ENCODE data around the gene OTULINL.

Gene OTULINL

DNA sequence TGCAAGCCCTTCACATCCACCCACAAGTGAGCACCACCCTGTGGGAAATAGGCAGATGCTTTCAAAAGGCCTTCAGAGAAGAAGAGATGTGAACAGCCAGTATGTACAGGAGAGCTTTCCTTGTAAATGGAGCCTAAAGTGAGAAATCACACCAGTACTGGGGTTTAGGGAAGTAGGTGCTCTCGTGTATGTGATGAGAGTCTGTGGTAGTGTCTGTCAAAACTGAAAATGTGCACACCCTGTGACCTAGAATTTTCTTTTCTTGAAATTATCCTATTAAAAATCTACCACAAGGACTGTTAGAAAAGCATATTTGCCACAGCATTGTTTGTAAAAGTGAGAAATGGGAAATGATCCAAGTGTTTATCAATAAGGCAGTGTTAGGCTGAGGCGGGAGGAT lies 16.6 kb downstream of the OTULINL start:
- in situ Hi-C loops (cut with HindIII; ENCODE audit: low pct_ligation_motif_present, low sequenced_read_pairs): no loop called here
- no peak for DNase-seq
- H3K27ac ChIP-seq: no peak overlapping the region
- H3K27me3 ChIP-seq (replicated peaks): no peaks in the 10 kb centered on the region
- H3K4me3 ChIP-seq (ENCODE audit: low read depth, low read length): no peak overlapping the region
- no peaks in the 10 kb centered on the region for H3K36me3 ChIP-seq (replicated peaks)
- TF ChIP-seq, protein P1, sequence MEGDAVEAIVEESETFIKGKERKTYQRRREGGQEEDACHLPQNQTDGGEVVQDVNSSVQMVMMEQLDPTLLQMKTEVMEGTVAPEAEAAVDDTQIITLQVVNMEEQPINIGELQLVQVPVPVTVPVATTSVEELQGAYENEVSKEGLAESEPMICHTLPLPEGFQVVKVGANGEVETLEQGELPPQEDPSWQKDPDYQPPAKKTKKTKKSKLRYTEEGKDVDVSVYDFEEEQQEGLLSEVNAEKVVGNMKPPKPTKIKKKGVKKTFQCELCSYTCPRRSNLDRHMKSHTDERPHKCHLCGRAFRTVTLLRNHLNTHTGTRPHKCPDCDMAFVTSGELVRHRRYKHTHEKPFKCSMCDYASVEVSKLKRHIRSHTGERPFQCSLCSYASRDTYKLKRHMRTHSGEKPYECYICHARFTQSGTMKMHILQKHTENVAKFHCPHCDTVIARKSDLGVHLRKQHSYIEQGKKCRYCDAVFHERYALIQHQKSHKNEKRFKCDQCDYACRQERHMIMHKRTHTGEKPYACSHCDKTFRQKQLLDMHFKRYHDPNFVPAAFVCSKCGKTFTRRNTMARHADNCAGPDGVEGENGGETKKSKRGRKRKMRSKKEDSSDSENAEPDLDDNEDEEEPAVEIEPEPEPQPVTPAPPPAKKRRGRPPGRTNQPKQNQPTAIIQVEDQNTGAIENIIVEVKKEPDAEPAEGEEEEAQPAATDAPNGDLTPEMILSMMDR (IDR thresholded peaks at IDR 0.05; ENCODE audit: low read depth, low read length, missing control alignments): no peak

GRCh38 chr5:14599476-14600127 lies 18.0 kb downstream of the OTULINL start:
- Histone ChIP-seq H3K27me3 (replicated peaks) (no peaks in the 10 kb centered on the region), H3K27ac (no peak overlapping the region), H3K36me3 (replicated peaks) (no peaks in the 10 kb centered on the region), H3K4me3 (ENCODE audit: low read depth, low read length) (no peak overlapping the region)
- in situ Hi-C loops (cut with HindIII; ENCODE audit: low pct_ligation_motif_present, low sequenced_read_pairs): no loop called here
- TF ChIP-seq, protein P1 (IDR thresholded peaks at IDR 0.05; ENCODE audit: low read depth, low read length, missing control alignments): no peak
- DNase-seq: no peak

DNA sequence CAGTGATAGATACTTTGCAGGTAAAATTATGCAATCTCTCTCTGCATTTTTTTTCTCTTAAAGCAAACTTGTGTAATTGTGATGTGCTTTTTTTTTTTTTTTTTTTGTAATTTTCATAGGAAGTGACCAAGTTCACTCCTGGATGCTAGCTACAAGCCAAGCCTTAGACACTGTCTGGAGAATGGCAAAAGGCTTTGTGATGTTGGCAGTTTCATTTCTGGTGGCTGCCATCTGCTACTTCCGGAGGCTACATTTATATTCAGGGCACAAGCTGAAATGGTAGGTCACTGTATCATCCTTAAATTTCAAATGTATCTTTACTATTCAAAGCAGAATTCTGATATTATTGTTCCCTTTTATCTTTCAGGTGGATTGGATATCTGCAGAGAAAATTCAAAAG lies 19.3 kb downstream of the OTULINL start:
- Histone ChIP-seq H3K4me3 (ENCODE audit: low read depth, low read length) (no peak overlapping the region), H3K27me3 (replicated peaks) (no peaks in the 10 kb centered on the region), H3K36me3 (replicated peaks) (no peaks in the 10 kb centered on the region), H3K27ac (no peak overlapping the region)
- in situ Hi-C loops (cut with HindIII; ENCODE audit: low pct_ligation_motif_present, low sequenced_read_pairs): no loop called here
- no peak for DNase-seq
- TF ChIP-seq, protein P1 (IDR thresholded peaks at IDR 0.05; ENCODE audit: low read depth, low read length, missing control alignments): no peak

DNA sequence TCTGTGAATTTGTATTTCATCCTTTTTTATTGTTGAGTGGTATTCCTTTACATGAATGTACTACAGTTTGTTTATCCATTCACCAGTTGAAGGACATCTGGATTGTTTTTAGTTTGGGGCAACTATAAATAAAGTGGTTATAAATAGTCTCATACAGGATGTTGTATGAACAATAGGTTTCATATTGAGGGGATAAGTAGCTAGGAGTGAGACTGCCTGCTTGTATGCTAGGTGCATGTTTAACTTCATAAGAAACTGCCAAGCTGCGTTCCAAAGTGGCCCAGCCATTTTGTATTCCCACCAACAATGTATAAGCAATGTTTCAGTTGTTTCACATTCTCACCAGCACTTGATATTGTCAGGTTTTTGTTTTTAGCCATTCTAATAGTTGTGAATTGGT lies 21.5 kb downstream of the OTULINL start:
- in situ Hi-C loops (cut with HindIII; ENCODE audit: low pct_ligation_motif_present, low sequenced_read_pairs): no loop called here
- no peaks in the 10 kb centered on the region for H3K36me3 ChIP-seq (replicated peaks)
- no peaks in the 10 kb centered on the region for H3K27me3 ChIP-seq (replicated peaks)
- TF ChIP-seq, protein P1 (IDR thresholded peaks at IDR 0.05; ENCODE audit: low read depth, low read length, missing control alignments): no peak
- no peak overlapping the region for H3K27ac ChIP-seq
- no peak overlapping the region for H3K4me3 ChIP-seq (ENCODE audit: low read depth, low read length)
- no peak for DNase-seq

DNA sequence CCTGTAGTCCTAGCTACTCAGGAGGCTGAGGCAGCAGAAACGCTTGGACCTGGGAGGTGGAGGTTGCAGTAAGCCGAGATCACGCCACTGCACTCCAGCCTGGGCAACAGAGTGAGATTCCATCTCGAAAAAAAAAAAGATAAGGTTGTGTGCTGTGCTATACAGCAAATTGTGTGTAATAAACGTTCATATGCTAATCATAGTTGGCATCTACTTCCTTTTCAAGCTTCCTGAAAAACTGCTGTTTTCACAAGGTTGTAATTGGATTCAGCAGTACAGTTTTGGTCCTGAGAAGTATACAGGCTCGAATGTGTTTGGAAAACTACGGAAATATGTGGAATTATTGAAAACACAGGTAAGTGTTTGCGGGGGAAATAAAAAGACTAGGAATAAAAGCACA lies 25.5 kb downstream of the OTULINL start:
- Histone ChIP-seq H3K4me3 (ENCODE audit: low read depth, low read length) (no peak overlapping the region), H3K27me3 (replicated peaks) (no peaks in the 10 kb centered on the region), H3K27ac (no peak overlapping the region), H3K36me3 (replicated peaks) (no peaks in the 10 kb centered on the region)
- TF ChIP-seq, protein P1 (IDR thresholded peaks at IDR 0.05; ENCODE audit: low read depth, low read length, missing control alignments): no peak
- no peak for DNase-seq
- in situ Hi-C loops (cut with HindIII; ENCODE audit: low pct_ligation_motif_present, low sequenced_read_pairs): no loop called here

GRCh38 chr5:14608169-14608568 lies 26.6 kb downstream of the OTULINL start:
- H3K4me3 ChIP-seq (ENCODE audit: low read depth, low read length): no peak overlapping the region
- no peak overlapping the region for H3K27ac ChIP-seq
- no peak for DNase-seq
- H3K36me3 ChIP-seq (replicated peaks): no peaks in the 10 kb centered on the region
- in situ Hi-C loops (cut with HindIII; ENCODE audit: low pct_ligation_motif_present, low sequenced_read_pairs): no loop called here
- H3K27me3 ChIP-seq (replicated peaks): no peaks in the 10 kb centered on the region
- TF ChIP-seq, protein P1 (IDR thresholded peaks at IDR 0.05; ENCODE audit: low read depth, low read length, missing control alignments): no peak
